ENCODE measurements around the gene PLEKHH3. TPM values are rescaled to one million over a fixed set of nuclear protein-coding genes. Genes with fewer than 3 reads are reported as not detected.

The PLEKHH3 gene
- total and polyA plus RNA-seq, 2 of the 4 experiments (the other 2 are of a cell fraction), result 2.9 to 10.5 TPM

DNA sequence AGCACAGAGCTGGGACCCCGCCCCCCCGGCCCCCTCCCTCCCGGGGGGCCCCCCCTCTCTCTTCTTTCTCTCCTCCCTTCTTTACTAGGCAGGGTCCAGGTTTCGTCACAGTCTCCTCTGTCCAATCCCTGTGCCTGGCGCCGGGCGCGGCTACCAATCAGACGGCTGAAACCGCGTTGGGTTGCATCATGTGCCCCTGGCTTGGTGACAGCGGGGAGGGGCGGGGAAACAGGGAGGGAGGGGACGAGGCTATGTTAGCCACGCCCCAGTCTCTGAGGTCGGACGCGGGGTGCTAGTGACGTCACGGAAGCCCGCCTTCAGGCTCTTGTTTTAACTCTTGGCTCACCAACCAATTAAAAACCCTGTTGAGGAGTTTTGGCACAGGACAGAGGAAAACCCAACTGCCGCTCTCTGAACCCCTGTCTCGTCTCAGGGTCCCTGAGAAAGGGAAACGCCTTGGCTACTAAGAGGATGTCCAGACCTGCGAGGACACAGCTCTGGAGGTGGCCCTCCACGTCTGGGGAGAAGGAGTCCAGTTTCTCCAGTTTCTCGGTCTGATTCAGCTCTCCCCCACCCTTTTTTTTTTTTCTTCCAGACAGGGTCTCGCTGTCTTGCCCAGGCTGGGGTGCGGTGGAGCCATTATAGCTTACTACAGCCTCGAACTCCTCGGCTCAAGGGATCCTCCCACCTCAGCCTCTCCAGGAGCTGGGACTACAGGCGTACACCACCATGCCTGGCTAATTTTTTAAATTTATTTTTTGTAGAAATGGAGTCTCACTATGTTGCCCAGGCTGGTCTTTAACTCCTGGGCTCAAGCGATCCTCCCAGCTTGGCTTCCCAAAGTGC lies 441 bp upstream of the PLEKHH3 start (continued):
- TF ChIP-seq, protein P1, sequence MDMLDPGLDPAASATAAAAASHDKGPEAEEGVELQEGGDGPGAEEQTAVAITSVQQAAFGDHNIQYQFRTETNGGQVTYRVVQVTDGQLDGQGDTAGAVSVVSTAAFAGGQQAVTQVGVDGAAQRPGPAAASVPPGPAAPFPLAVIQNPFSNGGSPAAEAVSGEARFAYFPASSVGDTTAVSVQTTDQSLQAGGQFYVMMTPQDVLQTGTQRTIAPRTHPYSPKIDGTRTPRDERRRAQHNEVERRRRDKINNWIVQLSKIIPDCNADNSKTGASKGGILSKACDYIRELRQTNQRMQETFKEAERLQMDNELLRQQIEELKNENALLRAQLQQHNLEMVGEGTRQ (IDR thresholded peaks at IDR 0.05; ENCODE audit: low read depth, low read length), result peak; percentile 95
- TF ChIP-seq SMC3 (IDR thresholded peaks at IDR 0.05; ENCODE audit: low read depth, low read length) (no peak), MAFK (IDR thresholded peaks at IDR 0.05; ENCODE audit: low read depth, low read length) (no peak)
